ENCODE measurements around the gene CNTROB. TPM values are rescaled to one million over a fixed set of nuclear protein-coding genes. Genes with fewer than 3 reads are reported as not detected.

The CNTROB gene
- total and polyA plus RNA-seq, 10 of the 15 experiments (the other 5 are each of a cell fraction or from before 2014, with no cell fraction given) = 2.0 to 36.2 (median 28.2) TPM

GRCh38 chr17:7989781-7990655 is 58.0 kb downstream of the CNTROB start (continued):
- no peak for TF ChIP-seq ZNF274 (IDR thresholded peaks at IDR 0.05; ENCODE audit: insufficient read depth, insufficient read length)
- no peak for TF ChIP-seq TBL1XR1 (IDR thresholded peaks at IDR 0.05; ENCODE audit: low read depth, low read length)
- TF ChIP-seq PAX8 (IDR thresholded peaks at IDR 0.05) = no peak
- TF ChIP-seq NR2C2 (IDR thresholded peaks at IDR 0.05; ENCODE audit: borderline replicate concordance, control insufficient read depth, insufficient read length, low read depth) = no peak
- TF ChIP-seq, protein P1, sequence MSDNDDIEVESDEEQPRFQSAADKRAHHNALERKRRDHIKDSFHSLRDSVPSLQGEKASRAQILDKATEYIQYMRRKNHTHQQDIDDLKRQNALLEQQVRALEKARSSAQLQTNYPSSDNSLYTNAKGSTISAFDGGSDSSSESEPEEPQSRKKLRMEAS (IDR thresholded peaks at IDR 0.05; ENCODE audit: low read depth, low read length) = no peak
- TF ChIP-seq MEF2A (IDR thresholded peaks at IDR 0.05; ENCODE audit: insufficient read depth, low read depth, low read length) = no peak
- TF ChIP-seq RAD21 (IDR thresholded peaks at IDR 0.05; ENCODE audit: insufficient read depth, low read depth, low read length) = peak; percentile 68
- TF ChIP-seq FOS (IDR thresholded peaks at IDR 0.05; ENCODE audit: borderline replicate concordance, extremely low read depth, insufficient read length) = no peak
- no peak for TF ChIP-seq SUPT20H (IDR thresholded peaks at IDR 0.05; ENCODE audit: borderline replicate concordance, control insufficient read depth, low read depth, low read length)
- peak; percentile 14; the same call in 1 of the 2 replicates for TF ChIP-seq MTA2 (IDR thresholded peaks at IDR 0.05; ENCODE audit: low read depth)
- TF ChIP-seq, protein P2, sequence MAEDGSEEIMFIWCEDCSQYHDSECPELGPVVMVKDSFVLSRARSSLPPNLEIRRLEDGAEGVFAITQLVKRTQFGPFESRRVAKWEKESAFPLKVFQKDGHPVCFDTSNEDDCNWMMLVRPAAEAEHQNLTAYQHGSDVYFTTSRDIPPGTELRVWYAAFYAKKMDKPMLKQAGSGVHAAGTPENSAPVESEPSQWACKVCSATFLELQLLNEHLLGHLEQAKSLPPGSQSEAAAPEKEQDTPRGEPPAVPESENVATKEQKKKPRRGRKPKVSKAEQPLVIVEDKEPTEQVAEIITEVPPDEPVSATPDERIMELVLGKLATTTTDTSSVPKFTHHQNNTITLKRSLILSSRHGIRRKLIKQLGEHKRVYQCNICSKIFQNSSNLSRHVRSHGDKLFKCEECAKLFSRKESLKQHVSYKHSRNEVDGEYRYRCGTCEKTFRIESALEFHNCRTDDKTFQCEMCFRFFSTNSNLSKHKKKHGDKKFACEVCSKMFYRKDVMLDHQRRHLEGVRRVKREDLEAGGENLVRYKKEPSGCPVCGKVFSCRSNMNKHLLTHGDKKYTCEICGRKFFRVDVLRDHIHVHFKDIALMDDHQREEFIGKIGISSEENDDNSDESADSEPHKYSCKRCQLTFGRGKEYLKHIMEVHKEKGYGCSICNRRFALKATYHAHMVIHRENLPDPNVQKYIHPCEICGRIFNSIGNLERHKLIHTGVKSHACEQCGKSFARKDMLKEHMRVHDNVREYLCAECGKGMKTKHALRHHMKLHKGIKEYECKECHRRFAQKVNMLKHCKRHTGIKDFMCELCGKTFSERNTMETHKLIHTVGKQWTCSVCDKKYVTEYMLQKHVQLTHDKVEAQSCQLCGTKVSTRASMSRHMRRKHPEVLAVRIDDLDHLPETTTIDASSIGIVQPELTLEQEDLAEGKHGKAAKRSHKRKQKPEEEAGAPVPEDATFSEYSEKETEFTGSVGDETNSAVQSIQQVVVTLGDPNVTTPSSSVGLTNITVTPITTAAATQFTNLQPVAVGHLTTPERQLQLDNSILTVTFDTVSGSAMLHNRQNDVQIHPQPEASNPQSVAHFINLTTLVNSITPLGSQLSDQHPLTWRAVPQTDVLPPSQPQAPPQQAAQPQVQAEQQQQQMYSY (CRISPR knock-in tag; IDR thresholded peaks at IDR 0.05) = no peak
- no peak for TF ChIP-seq ZNF24 (IDR thresholded peaks at IDR 0.05)
- no peak for TF ChIP-seq NR2C1 (IDR thresholded peaks at IDR 0.05)
- no peak for TF ChIP-seq STAT3 (IDR thresholded peaks at IDR 0.05; ENCODE audit: low read depth, low read length)
- no peak for TF ChIP-seq NFYA (IDR thresholded peaks at IDR 0.05; ENCODE audit: borderline replicate concordance, low read depth, low read length)
- TF ChIP-seq RELA (IDR thresholded peaks at IDR 0.05; ENCODE audit: borderline replicate concordance, partially characterized antibody) = no peak
- no peak for TF ChIP-seq E2F4 (IDR thresholded peaks at IDR 0.05; ENCODE audit: low read depth, low read length)
- no peak for TF ChIP-seq CEBPB (IDR thresholded peaks at IDR 0.05; ENCODE audit: borderline replicate concordance in 1 of 2, low read depth in 2 of 2, low read length in 2 of 2)
- no peak for TF ChIP-seq CBX3 (IDR thresholded peaks at IDR 0.05; ENCODE audit: borderline replicate concordance, low read depth)
- TF ChIP-seq IKZF2 (IDR thresholded peaks at IDR 0.05) = peak in 1 of 2 experiments; percentile 18; a peak in 1 of 4 replicates
- no peak for TF ChIP-seq ZBTB11 (CRISPR knock-in tag; IDR thresholded peaks at IDR 0.05)
